Measurements from ENCODE around the gene QKI.

DNA sequence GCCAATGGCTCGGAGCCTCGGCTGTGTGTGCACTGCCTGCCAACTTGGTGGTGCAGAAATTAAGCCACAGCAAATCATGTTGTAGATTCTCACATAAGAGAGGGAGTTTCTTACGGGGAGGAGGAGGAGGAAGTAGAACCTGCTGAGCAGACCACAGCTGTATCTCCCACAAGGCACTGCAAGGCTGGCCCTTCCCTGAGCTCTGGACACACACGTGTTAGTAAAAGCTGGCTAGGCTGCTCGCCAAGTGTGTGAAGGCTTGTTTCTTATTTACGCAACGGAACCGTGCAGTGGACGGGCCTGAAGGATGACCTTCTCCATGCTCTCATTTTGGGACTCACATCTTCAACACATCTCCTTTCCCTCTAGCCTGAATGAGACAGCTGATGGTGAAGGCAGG, 15.7 kb upstream of the QKI start:
- TF ChIP-seq EZH2 (IDR thresholded peaks at IDR 0.05; ENCODE audit: low read length, unreplicated experiment) (no peak), CTCF (conservative IDR thresholded peaks at IDR 0.05; ENCODE audit: low read depth, low read length) (no peak)

All from PC-3 (cell line).